H1 (cell line): ENCODE measurements around the gene PDZRN3. TPM values are rescaled to one million over a fixed set of nuclear protein-coding genes. Genes with fewer than 3 reads are reported as not detected.

Experiments
- TAF1 ChIP-seq: IDR thresholded peaks from 2 replicates; pipeline ENCODE4 v1.6.1; 2011; ENCODE audit warnings: mild to moderate bottlenecking, low read depth, low read length
- ZNF274 ChIP-seq: IDR thresholded peaks from 2 replicates; pipeline ENCODE4 v1.7.0; 2012; ENCODE audit warnings: low read length, borderline replicate concordance; ENCODE audit errors: extremely low read depth
- polyA plus RNA-seq, 7 experiments: library from polyadenylated mRNA; depleted of rRNA in 3 of 7; stranded (reverse) in 5 of 7; unstranded in 2 of 7; fragments of >200 nt in 5 of 7; fragments of 200-250 nt in 2 of 7; gene quantifications; 1 replicate in 5 of 7; 2 replicates in 1 of 7; 4 replicates in 1 of 7; pipeline versions ENCODE4 v1.2.1 to v1.2.3, GENCODE V29; 2011 to 2013; ENCODE audit warnings: missing spikeins in 2 of 7, mixed read lengths in 2 of 7
- total RNA-seq: library from RNA; stranded (reverse); fragmentation: NEBNext Ultra II Directional; extraction: Animal tissue kit (Norgen Biotek cat#: 25700); gene quantifications from 2 replicates; pipeline ENCODE4 v1.2.1, GENCODE V29; 2021
- TF ChIP-seq, protein P1 (sequence below): IDR thresholded peaks from 2 replicates; pipeline ENCODE4 v1.6.1; 2012; ENCODE audit warnings: inconsistent platforms

Gene PDZRN3
- total and polyA plus RNA-seq, 2 of the 8 experiments (the other 6 are each of a cell fraction or from before 2014, with no cell fraction given), result 4.2 to 20.5 TPM

DNA sequence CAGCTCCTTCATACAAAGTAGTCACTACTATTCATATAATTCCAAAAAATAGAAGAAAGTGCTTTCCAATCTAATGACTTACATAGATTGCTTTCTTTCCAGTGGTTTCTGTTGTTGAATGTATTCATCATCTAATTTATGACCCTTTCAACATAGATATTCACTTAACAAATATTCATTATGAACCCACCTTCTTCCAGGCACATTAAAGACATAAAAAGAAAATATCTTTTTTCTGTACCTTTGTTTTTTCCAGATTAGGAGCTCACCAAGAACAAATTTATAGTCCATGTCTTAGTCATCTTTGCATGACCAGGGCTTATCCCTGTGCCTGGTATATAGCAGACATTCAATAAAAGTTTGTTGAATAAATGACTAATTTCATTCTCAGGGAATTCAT, 32.4 kb upstream of the PDZRN3 start (continued):
- TF ChIP-seq TAF1, result no peak
- TF ChIP-seq ZNF274, result no peak
- TF ChIP-seq, protein P1, sequence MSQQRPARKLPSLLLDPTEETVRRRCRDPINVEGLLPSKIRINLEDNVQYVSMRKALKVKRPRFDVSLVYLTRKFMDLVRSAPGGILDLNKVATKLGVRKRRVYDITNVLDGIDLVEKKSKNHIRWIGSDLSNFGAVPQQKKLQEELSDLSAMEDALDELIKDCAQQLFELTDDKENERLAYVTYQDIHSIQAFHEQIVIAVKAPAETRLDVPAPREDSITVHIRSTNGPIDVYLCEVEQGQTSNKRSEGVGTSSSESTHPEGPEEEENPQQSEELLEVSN, result no peak
